ENCODE results near the gene CCDC181. TPM values are rescaled to one million over a fixed set of nuclear protein-coding genes. Genes with fewer than 3 reads are reported as not detected.

CCDC181 gene
- total RNA-seq, 1 experiment from 2014 or later = 0.23 TPM

- Mint-ChIP-seq H3K27me3 (ENCODE audit: insufficient read depth, unreplicated experiment) (no peaks in the 10 kb centered on the region), H3K4me3 (ENCODE audit: unreplicated experiment) (no peak overlapping the region), H3K9me3 (ENCODE audit: unreplicated experiment) (no peaks in the 10 kb centered on the region), H3K36me3 (ENCODE audit: insufficient read depth, unreplicated experiment) (peaks cover 33% of the 10 kb centered on the region), H3K27ac (ENCODE audit: unreplicated experiment) (no peak overlapping the region), H3K4me1 (ENCODE audit: low read depth, unreplicated experiment) (no peaks in the 10 kb centered on the region)
- TF ChIP-seq CTCF (IDR thresholded peaks at IDR 0.05; ENCODE audit: insufficient read depth in 1 of 2, low read depth in 1 of 2, low read length in 1 of 2, severe bottlenecking in 1 of 2, unreplicated experiment in 1 of 2) = peak; percentile 24 to 60
- CTCF ChIA-PET = interaction anchor here (1.0 to 2.6 kb wide), 2 partner anchors 41 to 79 kb away, joined by 4 to 19 read pairs; no protein-coding TSS in a partner anchor
- DNase-seq = peak in 1 of 2 experiments; percentile 56
- intact Hi-C loops (cut with micrococcal nuclease; ENCODE audit: unreplicated experiment) = loop anchor here (1.0 to 5.0 kb wide), 5 partner anchors 19 to 246 kb away; partner anchors contain the start of gene SLC19A2
- Histone ChIP-seq H3K36me3 (ENCODE audit: control insufficient read depth, insufficient read depth, low read length) (peaks cover 4% of the 10 kb centered on the region), H3K4me1 (no peaks in the 10 kb centered on the region), H3K4me3 (ENCODE audit: low read depth, low read length) (no peak overlapping the region), H3K9me3 (no peaks in the 10 kb centered on the region), H3K27me3 (replicated peaks; ENCODE audit: control insufficient read depth, insufficient read depth, low read length) (no peaks in the 10 kb centered on the region)
- POLR2A ChIA-PET = no interaction called here
- BruUV-seq (replicated peaks) = no TSS peak
Observed at GRCh38 chr1:169466259-169467230, 39.3 kb upstream of the CCDC181 start.

GRCh38 chr1:169465281-169465680 lies 38.0 kb upstream of the CCDC181 start:
- ChIA-PET POLR2A (no interaction called here), CTCF (interaction anchor here (2.6 kb wide), 1 partner anchor 81 kb away, joined by 19 read pairs; no protein-coding TSS in a partner anchor)
- intact Hi-C loops (cut with micrococcal nuclease; ENCODE audit: unreplicated experiment) = loop anchor here (5.0 kb wide), 1 partner anchor 62 kb away; no protein-coding TSS in a partner anchor
- no peak for TF ChIP-seq CTCF (IDR thresholded peaks at IDR 0.05; ENCODE audit: insufficient read depth in 1 of 2, low read depth in 1 of 2, low read length in 1 of 2, severe bottlenecking in 1 of 2, unreplicated experiment in 1 of 2)
- no peak overlapping the region for H3K4me3 ChIP-seq (ENCODE audit: low read depth, low read length)
- DNase-seq = no peak
- H3K4me1 ChIP-seq = no peaks in the 10 kb centered on the region
- H3K9me3 Mint-ChIP-seq (ENCODE audit: unreplicated experiment) = no peaks in the 10 kb centered on the region
- no peaks in the 10 kb centered on the region for H3K27me3 Mint-ChIP-seq (ENCODE audit: insufficient read depth, unreplicated experiment)
- H3K27ac Mint-ChIP-seq (ENCODE audit: unreplicated experiment) = no peak overlapping the region
- BruUV-seq (replicated peaks) = no TSS peak
- no peaks in the 10 kb centered on the region for H3K27me3 ChIP-seq (replicated peaks; ENCODE audit: control insufficient read depth, insufficient read depth, low read length)
- H3K4me1 Mint-ChIP-seq (ENCODE audit: low read depth, unreplicated experiment) = no peaks in the 10 kb centered on the region
- peaks cover 3% of the 10 kb centered on the region; the same call in 1 of the 2 replicates for H3K36me3 ChIP-seq (ENCODE audit: control insufficient read depth, insufficient read depth, low read length)
- H3K9me3 ChIP-seq = no peaks in the 10 kb centered on the region
- H3K4me3 Mint-ChIP-seq (ENCODE audit: unreplicated experiment) = no peak overlapping the region
- H3K36me3 Mint-ChIP-seq (ENCODE audit: insufficient read depth, unreplicated experiment) = peaks cover 33% of the 10 kb centered on the region

GRCh38 chr1:169462385-169462784 lies 35.1 kb upstream of the CCDC181 start:
- TF ChIP-seq CTCF (IDR thresholded peaks at IDR 0.05; ENCODE audit: insufficient read depth in 1 of 2, low read depth in 1 of 2, low read length in 1 of 2, severe bottlenecking in 1 of 2, unreplicated experiment in 1 of 2) = no peak
- peaks cover 3% of the 10 kb centered on the region for H3K9me3 Mint-ChIP-seq (ENCODE audit: unreplicated experiment)
- peaks cover 17% of the 10 kb centered on the region for H3K36me3 Mint-ChIP-seq (ENCODE audit: insufficient read depth, unreplicated experiment)
- no peaks in the 10 kb centered on the region for H3K4me1 Mint-ChIP-seq (ENCODE audit: low read depth, unreplicated experiment)
- no peak overlapping the region for H3K4me3 Mint-ChIP-seq (ENCODE audit: unreplicated experiment)
- Histone ChIP-seq H3K36me3 (ENCODE audit: control insufficient read depth, insufficient read depth, low read length) (no peaks in the 10 kb centered on the region), H3K4me3 (ENCODE audit: low read depth, low read length) (no peak overlapping the region), H3K9me3 (peaks cover 4% of the 10 kb centered on the region), H3K27me3 (replicated peaks; ENCODE audit: control insufficient read depth, insufficient read depth, low read length) (no peaks in the 10 kb centered on the region), H3K4me1 (no peaks in the 10 kb centered on the region)
- H3K27me3 Mint-ChIP-seq (ENCODE audit: insufficient read depth, unreplicated experiment) = no peaks in the 10 kb centered on the region
- intact Hi-C loops (cut with micrococcal nuclease; ENCODE audit: unreplicated experiment) = no loop called here
- ChIA-PET POLR2A (no interaction called here), CTCF (no interaction called here)
- DNase-seq = no peak
- H3K27ac Mint-ChIP-seq (ENCODE audit: unreplicated experiment) = no peak overlapping the region
- no TSS peak for BruUV-seq (replicated peaks)

Measured in Caco-2 (cell line).